SK-N-MC (cell line): ENCODE measurements around the gene RNF17.

Experiments
- EZH2 ChIP-seq: fragments of 200-600 bp; sonication (generic); IDR thresholded peaks from one replicate; pipeline ENCODE4 v1.6.1; 2017; ENCODE audit warnings: antibody characterized with exemption
- FOXP2 ChIP-seq: optimal IDR thresholded peaks from 2 replicates; pipeline ENCODE3; 2011; ENCODE audit warnings: mild to moderate bottlenecking, moderate library complexity; ENCODE audit not compliant: insufficient read depth; ENCODE audit errors: extremely low read length, control extremely low read depth
- POLR2AphosphoS5 ChIP-seq: IDR thresholded peaks from 2 replicates; pipeline ENCODE4 v1.6.1; 2012; ENCODE audit warnings: mild to moderate bottlenecking, low read depth, low read length, borderline replicate concordance

DNA sequence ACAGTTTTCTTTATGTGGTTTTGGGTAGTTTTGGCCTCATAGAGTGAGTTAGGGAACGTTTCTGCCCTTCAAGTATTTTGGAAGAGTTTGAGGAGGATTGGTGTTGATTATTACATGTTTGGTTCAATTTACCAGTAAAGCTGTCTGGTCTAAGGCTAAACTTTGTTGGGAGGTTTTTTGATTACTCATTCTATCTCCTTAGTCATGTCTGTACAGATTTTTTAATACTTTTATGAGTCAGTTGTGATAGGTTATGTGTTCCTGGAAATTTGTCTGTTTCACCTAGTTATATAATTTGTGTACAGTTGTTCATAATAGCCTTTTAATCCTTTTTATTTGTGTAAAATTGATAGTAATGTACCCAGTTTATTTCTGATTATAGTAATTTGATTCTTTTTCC, 20.4 kb downstream of the RNF17 start:
- no peak for TF ChIP-seq EZH2
- no peak for TF ChIP-seq POLR2AphosphoS5
- no peak for TF ChIP-seq FOXP2
